Adipose tissue (tissue), 3 donors: ENCODE measurements around the gene TENT4B. TPM values are rescaled to one million over a fixed set of nuclear protein-coding genes. Genes with fewer than 3 reads are reported as not detected.
A peak's percentile ranks its signal among the peaks of the same experiment; 100 is the strongest.
"Not testable (repeated sequence)": the region's sequence is repeated elsewhere in the genome, so short reads cannot be mapped to it uniquely, and the experiment has no call there.

Experiments used
- H3K27ac ChIP-seq: one replicate; pipeline ENCODE4 v1.5.1; 2013; ENCODE audit warnings: low read depth, low read length
- WGBS, 3 donors: extraction: QIAGEN DNeasy Blood & Tissue Kit; methylation state at CpG; one replicate each; pipeline ENCODE4 v1.1.7; 2013; 5-methylcytosine and 5-hydroxymethylcytosine counted together
- polyA plus RNA-seq, 3 donors: library from polyadenylated mRNA; stranded (reverse); fragments of 200-250 nt; gene quantifications; one replicate each; pipeline ENCODE4 v1.2.3, GENCODE V29; 2013
- donor health status: healthy with polysubstance abuse.
- donor health status: Bipolar disorder and iron deficiency.
- donor health status: healthy.

Gene TENT4B
- 1 to 10 TPM; 2.5 to 3.4 (median 3.3) TPM for polyA plus RNA-seq

DNA sequence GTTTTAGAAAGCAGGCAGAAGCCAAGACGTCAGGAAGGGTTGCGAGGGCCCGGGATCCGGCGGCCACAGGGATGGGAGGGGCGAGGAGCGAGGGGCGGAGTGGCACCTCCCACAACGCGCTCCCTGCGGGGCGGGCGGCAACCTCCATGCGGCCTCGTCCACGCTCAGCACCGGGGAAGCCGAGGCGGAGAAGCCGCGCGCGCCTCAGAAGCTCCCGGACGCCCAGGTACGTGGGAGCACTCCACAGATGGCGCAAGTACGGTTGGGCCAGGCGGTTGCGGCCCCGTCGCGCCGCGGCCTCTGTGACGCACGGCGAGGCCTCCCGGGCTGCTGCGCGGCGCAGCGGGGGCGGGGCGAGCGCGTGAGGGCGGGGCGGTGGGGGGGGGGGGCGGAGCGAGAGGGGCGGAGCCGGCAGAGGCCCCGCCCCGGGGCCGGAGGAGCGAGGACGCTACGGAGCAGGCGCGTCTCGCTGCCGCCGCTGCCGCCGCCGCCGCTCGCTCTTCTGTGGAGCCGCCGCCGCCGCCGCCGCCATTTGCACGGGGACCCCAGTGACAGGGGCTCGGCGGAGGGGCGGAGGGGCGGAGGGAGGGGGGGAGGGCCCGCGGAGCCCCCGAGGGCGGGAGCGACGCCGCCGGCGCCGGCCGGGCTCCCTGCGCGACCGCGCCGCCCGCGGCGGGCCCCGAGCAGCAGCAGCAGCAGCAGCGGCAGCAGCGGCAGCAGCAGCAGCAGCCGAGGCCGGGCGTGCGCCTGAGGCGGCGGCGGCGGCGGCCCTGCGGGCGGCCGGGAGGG is at the start of gene TENT4B:
Gene TENT4B (plus strand): TSS at position 500 of the 789 bp plus-strand sequence. CDS start 316 bp downstream, outside the sequence.
- H3K27ac ChIP-seq: peak within 1 kb of the TSS; percentile 93
- 0 to 1% (median 0%) methylated on average over 51 to 106 of the region's 114 CpGs for WGBS, 3 donors

DNA sequence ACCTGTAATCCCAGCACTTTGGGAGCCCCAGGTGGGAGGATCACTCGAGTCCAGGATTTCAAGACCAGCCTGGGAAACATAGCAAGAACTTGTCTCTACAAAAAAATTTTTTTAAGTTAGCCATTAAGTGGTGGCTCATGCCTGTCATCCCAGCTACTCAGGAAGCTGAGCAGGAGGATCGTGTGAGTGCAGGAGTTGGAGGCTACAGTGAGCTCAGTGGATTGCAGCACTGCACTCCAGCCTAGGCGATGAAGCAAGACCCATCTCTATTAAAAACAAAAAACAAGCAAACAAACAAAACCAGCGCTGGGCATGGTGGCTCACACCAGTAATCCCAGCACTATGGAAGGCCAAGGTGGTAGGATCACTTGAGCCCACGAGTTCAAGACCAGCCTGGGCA is 49.3 kb upstream of the TENT4B start:
- WGBS, 3 donors: 73 to 88% (median 82%) methylated on average over 5 of the region's 5 CpGs
- no peak overlapping the region for H3K27ac ChIP-seq

DNA sequence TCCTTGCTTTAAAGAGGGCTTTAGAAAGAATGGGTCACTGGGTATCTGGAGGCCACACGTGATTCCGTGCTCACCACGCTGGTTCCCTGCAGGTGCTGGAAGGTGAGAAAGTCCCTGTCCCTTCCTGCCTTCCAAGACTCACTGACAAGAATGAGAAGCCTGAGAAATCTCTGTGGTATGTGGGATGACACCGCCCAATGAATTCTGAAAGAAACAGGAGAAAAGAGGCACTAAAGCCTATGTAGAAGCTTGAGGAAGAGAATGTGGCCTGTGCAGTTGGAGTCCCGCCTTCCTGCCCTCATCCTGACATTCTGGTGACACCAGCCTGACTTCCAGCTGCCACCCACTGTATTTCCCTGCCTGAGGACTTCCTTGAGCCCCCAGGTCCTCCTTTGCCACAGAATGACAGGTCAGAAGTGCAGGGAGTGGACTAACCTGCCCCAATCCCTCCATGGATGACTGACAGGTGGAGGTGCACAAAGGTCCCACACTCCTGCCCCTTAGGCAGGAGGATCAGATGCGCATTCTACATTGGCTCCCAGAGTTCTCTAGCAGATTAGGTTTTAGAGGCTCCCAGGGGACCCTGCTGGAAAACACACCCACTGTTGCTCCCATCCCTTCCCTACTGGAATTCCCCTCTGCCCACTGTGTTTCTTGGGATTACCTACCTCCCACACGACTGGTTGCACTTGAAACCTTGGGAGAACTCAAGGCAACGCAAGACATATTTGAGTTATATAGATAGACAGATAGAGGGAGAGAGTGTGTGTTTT is 38.6 kb upstream of the TENT4B start:
- no peak overlapping the region for H3K27ac ChIP-seq
- WGBS, 3 donors: 80 to 86% (median 82%) methylated on average over 8 of the region's 8 CpGs

DNA sequence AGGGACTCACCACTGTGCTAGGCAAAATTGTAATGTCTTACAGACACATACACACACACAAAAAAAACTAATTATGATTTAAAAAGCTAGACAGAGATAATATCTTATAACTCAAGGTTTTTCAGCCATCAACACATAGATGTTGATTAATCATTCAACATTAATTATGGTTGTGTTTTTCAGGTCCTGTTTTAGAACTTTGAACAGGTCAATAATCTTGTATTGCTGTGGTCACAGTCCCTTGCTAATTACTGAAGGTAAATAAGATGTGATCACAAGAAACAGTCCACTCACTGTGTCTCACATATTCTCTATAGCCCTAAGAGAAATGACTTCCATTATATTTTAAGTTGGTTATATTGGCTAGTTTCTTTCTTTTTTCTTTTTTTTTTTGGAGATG is 32.4 kb upstream of the TENT4B start:
- no peak overlapping the region for H3K27ac ChIP-seq

DNA sequence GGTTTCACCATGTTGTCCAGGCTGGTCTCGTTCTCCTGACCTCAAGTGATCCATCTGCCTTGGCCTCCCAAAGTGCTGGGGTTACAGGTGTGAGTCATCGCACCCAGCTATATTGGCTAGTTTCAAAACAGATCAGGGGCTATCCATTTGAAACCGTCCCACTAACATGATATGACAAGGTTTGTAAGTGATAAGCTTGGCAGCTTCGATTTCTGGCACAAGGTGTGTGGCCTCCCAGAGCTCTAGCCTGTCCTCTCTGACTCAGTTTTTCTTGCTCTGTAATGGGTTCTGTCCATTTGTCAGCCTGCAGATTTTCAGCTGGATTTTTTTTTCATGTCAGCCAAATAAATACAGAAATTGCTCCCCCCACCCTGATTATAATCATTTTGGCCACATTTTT is 31.8 kb upstream of the TENT4B start:
- no peak overlapping the region for H3K27ac ChIP-seq
- WGBS, 3 donors: 68 to 89% (median 78%) methylated on average over 4 of the region's 4 CpGs

DNA sequence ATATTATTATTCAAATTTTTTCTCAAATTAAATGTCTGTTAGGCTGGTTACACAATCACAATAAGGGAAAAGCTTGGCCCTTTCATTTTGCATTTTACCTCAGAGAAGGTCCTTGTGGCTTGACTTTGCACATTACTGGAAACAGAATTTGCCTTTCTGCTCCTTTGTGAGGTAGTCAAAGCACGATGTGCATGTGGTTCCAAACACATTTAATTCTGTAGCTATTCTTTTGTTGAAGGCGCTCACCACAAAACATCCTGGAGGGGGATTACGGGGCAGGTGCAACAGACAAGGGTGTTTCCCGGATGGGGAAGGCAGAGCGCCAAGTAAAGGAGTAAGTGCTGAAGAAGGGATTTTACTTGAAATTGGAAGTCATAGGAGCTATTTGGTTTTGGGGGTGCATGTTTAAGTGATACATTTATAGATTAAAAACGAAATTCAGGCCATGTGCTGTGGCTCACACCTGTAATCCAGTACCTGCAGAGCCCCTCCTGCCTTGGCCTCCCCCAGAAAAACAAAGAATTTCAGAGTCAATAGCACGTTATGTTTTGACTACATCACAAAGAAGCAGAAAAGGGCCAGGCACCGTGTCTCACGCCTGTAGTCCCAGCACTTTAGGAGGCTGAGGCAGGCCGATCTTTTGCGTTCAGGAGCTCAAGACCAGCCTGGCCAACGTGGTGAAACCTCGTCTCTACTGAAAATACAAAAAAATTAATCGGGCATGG is 31.2 kb upstream of the TENT4B start:
- 65 to 71% (median 66%) methylated on average over 14 of the region's 14 CpGs for WGBS, 3 donors
- H3K27ac ChIP-seq: no peak overlapping the region

DNA sequence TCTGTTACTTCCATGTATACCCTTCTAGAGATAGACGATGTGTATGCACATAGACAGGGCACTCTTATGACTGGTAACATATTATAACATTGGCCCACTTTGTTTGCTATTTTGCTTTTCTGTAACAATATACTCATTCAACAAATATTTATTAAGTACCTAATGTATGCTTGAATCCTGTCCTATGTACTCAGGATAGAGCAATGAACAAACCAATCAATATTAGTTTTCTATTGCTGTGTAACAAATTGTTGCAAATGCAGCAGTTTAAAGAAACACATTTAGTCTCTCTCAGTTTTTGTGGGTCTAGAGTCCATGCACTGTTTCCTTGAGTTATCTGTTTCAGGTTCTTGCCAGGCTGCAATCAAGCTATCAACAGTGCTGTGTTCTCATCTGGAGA is 29.7 kb upstream of the TENT4B start:
- no peak overlapping the region for H3K27ac ChIP-seq
- WGBS, 3 donors: 89 to 98% (median 91%) methylated on average over 1 of the region's 1 CpG

DNA sequence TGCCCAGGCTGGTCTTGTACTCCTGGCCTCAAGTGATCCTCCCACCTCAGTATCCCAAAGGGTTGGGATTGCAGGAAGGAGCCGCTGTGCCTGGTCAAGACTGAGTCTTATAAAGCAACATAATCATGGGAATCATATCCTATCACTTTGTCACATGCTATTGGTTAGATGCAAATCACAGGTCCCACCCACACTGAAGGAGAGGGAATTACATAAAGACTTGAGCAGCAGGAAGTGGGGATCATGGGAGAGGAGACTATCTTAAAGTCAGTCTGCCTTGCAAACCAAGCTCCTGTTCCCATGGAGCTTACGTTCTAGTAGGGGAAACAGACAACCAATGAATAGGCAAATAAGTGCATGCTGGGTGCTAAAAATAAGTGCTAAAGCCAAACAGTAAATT is 28.3 kb upstream of the TENT4B start:
- no peak overlapping the region for H3K27ac ChIP-seq
- WGBS, 3 donors: 86 to 94% (median 93%) methylated on average over 2 of the region's 2 CpGs

DNA sequence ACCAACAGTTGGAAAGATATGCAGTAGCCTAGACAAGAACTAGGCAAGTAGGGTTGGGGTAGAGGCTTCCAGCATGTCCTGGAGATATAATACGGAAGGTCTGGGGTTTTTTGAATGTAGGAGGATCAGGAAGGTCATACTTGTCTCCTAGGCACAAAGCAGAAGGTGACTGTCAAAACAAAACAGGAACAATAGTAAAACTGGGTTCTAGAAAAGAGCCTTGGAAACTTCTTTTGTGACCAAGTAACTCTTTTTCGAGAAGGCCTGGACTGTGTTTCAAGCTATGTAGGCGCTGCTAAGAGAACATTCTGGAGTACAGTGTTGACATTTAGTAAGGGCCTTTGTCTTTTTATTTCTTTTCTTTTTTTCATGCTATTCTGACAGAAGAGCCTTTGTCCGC is 26.9 kb upstream of the TENT4B start:
- WGBS, 3 donors: 89 to 95% (median 94%) methylated on average over 4 of the region's 4 CpGs
- H3K27ac ChIP-seq: no peak overlapping the region

DNA sequence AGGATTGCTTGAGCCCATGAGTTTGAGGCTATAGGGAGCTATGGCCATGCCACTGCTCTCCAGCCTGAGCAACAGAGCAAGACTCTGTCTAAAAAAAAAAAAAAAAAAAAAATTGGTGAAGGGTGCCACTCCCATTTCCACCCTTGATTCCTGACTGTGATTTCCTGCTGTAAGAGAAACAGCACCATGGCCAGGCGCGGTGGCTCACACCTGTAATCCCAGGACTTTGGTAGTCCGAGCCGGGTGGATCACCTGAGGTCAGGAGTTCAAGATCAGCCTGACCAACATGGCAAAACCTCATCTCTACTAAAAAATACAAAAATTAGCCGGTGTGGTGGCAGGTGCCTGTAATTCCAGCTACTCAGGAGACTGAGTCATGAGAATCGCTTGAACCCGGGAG is 20.5 kb upstream of the TENT4B start:
- 85 to 88% (median 85%) methylated on average over 7 of the region's 7 CpGs for WGBS, 3 donors
- not testable (repeated sequence) for H3K27ac ChIP-seq

DNA sequence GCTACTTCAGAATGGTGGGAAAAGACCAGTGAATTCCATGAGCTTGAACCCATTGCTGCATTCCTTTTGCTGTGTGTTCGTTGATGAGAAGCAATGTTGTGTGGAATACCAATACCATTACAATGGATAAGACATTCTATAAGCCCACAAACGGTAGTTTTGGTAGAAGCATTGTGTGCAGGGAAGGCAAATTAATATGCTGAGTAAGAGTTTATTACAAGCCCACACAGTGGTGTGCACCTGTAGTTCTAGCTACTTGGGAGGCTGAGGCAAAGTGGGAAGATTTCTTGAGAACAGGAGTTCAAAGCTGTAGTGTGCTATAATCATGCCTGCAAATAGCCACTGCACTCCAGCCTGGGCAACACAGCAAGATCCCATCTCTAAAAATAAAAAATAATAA is 19.9 kb upstream of the TENT4B start:
- WGBS, 3 donors: 51 to 69% (median 58%) methylated on average over 2 of the region's 2 CpGs

DNA sequence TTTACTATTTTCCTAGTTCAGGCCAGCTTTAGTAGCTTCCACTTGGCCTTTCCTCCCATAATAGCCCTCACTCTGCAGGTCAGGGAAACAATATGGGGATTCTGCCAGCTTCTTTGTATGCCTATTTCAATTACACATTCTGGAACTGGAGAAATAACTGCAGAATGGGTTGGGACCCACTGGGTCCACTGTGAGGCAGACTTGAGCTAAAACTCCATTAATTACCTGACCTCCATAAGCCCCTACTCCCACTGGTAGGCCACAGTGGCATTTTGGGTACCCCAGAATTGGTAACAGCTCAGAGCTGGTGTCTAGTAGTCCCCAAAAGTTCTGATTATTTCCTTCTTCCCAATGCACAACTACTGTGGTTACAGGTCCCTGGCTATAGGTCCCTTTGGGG is 16.7 kb upstream of the TENT4B start:
- no peak overlapping the region for H3K27ac ChIP-seq

More for the DNA sequence above, 19.9 kb upstream of the TENT4B start:
- H3K27ac ChIP-seq: no peak overlapping the region

DNA sequence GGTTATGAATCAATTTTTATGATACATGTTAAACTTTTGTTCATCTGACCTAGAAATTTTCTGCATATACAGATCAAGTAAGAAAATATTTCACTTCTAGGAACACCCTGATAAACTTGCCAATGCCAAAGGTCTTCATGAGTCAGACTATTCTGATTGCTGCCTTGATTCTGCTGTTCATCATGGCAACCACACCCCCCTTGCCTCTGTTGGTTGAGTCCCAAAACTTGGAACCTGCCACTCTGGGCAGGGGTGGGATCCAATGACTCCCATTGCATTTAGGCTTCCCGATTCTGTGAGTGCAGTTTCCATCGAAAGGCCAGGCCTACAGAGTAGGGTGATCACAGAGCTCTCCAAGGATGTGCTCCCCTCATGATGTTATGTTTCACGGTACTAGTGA is 15.8 kb upstream of the TENT4B start:
- 94 to 97% (median 96%) methylated on average over 3 of the region's 3 CpGs for WGBS, 3 donors
- no peak overlapping the region for H3K27ac ChIP-seq

DNA sequence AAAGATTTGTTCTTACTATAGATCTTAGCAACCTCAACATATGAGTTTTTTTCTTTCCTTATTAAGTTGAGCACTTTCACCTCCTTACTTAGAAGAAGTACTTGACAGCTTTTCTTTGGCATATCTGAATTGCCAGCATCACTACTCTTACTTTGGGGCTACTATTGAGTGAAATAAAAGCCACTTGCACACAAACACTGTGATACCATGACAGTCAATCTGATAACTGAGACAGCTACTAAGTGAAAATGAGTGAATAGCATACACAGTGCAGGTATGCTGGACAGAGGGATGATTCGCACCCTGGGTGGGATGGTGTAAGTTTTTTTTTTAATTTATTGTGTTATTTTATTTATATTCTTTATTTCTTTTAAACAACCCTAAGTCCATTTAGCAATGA is 13.5 kb upstream of the TENT4B start:
- no peak overlapping the region for H3K27ac ChIP-seq
- WGBS, 3 donors: 91 to 100% (median 93%) methylated on average over 1 of the region's 1 CpG

DNA sequence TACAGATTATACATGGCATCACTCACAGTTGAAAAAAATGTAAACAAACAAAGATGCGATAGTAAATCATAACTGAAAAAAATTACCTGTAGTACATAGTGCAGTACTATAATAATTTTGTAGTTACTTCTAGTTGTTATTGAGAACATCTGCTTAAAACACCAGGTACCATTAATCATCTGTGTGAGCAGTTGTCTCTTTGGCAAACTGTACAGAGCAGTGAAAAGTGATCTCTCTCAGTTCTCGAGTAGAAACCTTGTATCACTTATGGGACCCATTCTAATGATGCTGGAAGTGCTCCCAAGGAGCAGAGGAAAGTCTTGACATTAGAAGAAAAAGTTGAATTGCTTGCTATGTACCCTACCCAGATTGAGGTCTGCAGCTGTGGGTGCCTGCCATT is 8.9 kb upstream of the TENT4B start:
- WGBS, 3 donors: 69 to 76% (median 71%) methylated on average over 2 of the region's 2 CpGs
- H3K27ac ChIP-seq: no peak overlapping the region

DNA sequence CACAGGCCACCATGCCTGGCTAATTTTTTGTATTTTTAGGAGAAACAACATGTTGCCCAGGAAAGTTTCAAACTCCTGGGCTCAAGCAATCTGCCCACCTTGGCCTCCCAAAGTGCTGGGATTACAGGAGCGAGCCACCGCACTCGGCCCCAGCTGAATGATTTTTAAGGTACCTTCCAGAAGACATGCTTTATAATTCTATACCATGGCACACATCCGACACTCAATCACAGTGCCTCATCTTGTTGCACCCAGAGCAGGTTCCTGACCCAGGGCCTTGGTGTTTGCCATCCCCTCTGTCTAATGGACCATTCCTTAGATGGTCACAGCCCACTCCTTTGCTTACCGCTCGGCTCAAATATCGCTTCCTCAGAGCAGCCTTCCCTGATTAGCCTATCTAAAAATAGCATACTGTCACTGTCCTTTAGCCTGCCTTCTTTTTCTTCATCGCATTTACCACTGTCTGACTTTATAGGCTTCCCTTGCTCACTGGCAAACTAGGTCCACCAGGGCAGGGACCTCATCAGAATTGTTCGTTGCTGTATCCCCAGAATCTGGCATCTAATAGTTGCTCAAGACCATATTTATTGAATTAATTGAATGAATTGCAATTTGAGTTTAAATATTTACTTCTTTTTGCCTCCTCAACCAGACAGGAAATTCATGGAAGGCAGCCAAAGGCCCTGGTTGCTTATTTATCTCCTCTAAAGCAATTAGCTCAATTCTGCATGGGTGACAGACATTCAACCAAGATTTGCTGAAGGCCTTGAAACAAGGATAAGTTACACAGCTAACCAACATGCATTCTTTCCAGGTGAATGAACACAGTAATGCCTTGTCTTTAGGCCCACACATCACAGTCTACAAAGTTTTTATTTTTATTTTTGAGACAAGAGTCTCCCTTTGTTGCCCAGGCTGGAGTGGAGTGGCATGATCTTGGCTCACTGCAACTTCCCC is 6.3 kb upstream of the TENT4B start:
- no peak overlapping the region for H3K27ac ChIP-seq
- 72 to 88% (median 86%) methylated on average over 9 of the region's 9 CpGs for WGBS, 3 donors

DNA sequence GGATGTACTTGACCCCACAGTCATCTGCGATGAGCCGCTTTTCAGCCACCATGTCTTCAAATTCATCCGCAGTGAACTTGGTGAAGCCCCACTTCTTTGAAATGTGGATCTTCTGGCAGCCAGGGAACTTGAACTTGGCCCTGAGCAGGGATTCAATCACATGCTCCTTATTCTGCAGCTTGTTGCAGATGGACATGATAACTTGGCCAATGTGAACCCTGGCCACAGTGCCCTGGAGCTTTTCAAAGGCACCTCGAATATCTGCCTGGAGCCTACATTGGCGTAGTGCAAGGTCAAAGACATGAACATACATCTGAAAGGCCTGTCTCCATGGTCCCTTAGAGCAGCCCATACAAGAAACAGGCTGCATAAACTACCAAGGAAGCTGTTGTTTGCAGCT is 1.8 kb upstream of the TENT4B start:
- WGBS, 3 donors: 94 to 97% (median 96%) methylated on average over 5 of the region's 5 CpGs
- no peak overlapping the region for H3K27ac ChIP-seq

DNA sequence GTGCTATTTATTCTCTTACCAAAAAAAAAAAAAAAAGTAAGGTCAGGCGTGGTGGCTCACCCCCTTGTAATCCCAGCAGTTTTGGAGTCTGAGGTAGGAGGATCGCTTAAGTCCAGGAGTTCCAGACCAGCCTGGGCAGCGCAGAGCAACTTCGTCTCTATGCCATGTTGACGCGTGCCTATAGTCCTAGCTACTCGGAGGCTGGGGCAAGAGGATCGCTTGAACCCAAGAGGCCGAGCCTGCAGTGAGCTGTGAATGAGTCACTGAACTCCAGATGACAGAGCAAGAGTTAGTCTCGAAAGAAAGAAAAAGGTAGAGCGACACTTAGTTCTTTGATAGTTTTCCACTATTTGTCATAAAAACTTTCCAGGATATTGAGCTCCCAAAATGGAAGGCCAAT is 1.4 kb upstream of the TENT4B start:
- no peak overlapping the region for H3K27ac ChIP-seq
- WGBS, 3 donors: 90 to 94% (median 90%) methylated on average over 11 of the region's 11 CpGs
